ENCODE measurements around the gene YWHAG. TPM values are rescaled to one million over a fixed set of nuclear protein-coding genes. Genes with fewer than 3 reads are reported as not detected.
A peak's percentile ranks its signal among the peaks of the same experiment; 100 is the strongest.

Gene YWHAG
- total RNA-seq, 1 experiment from 2014 or later = 241 TPM

GRCh38 chr7:76383089-76383944 lies 24.5 kb upstream of the YWHAG start:
- Histone ChIP-seq H3K4me1 (ENCODE audit: insufficient read depth, low read length) (no peaks in the 10 kb centered on the region), H4K8ac (replicated peaks; ENCODE audit: insufficient read length, low read depth, low read length) (no peak overlapping the region), H3K4ac (ENCODE audit: low read depth, low read length) (no peak overlapping the region), H3K23ac (ENCODE audit: insufficient read length, low read depth, low read length) (no peak overlapping the region), H3K9ac (ENCODE audit: extremely low read depth, insufficient read length, low read length) (no peak overlapping the region), H3K18ac (ENCODE audit: insufficient read length, low read depth, low read length) (no peak overlapping the region), H2BK15ac (ENCODE audit: low read depth, low read length) (no peak overlapping the region), H2BK5ac (ENCODE audit: insufficient read length, low read length) (no peak overlapping the region), H3K27me3 (ENCODE audit: insufficient read depth, low read length) (no peaks in the 10 kb centered on the region), H4K5ac (ENCODE audit: insufficient read length, low read depth, low read length) (no peak overlapping the region), H3T11ph (ENCODE audit: low read length) (no peak overlapping the region), H2AFZ (ENCODE audit: low read length) (no peak overlapping the region), H4K20me1 (ENCODE audit: control insufficient read depth, insufficient read depth, insufficient read length) (no peaks in the 10 kb centered on the region), H3K9me3 (ENCODE audit: control insufficient read depth, low read depth, low read length) (no peaks in the 10 kb centered on the region), H2BK12ac (ENCODE audit: insufficient read length, low read depth, low read length) (no peak overlapping the region), H3K27ac (ENCODE audit: insufficient read length, low read depth, low read length) (no peak overlapping the region), H2AK5ac (ENCODE audit: insufficient read length, low read length) (no peak overlapping the region), H3K79me2 (ENCODE audit: insufficient read depth, low read length) (no peaks in the 10 kb centered on the region), H3K23me2 (ENCODE audit: insufficient read length, low read depth, low read length, poor library complexity, severe bottlenecking) (peaks cover 4% of the 10 kb centered on the region), H2BK120ac (ENCODE audit: low read depth, low read length, poor library complexity, severe bottlenecking) (no peak overlapping the region), H4K91ac (ENCODE audit: insufficient read length, low read depth, low read length) (no peak overlapping the region), H3K56ac (ENCODE audit: insufficient read length, low read depth, low read length) (no peak overlapping the region), H3K79me1 (ENCODE audit: insufficient read depth, low read depth, low read length, poor library complexity, severe bottlenecking) (no peaks in the 10 kb centered on the region), H3K4me2 (ENCODE audit: insufficient read depth, insufficient read length, low read length) (no peak overlapping the region), H2BK20ac (ENCODE audit: low read depth, low read length, poor library complexity, severe bottlenecking) (no peak overlapping the region), H3K14ac (ENCODE audit: insufficient read depth, low read length) (no peak overlapping the region)
- no peaks in the 10 kb centered on the region for H3K9me3 Mint-ChIP-seq
- no peak overlapping the region for H3K4me3 Mint-ChIP-seq
- no peak; the same call in 2 of the 3 replicates for TF ChIP-seq CTCF (conservative IDR thresholded peaks at IDR 0.05)
- DNase-seq = peak; percentile 83
- no CpG with 5 or more reads among the region's 13 CpGs for WGBS (ENCODE audit: extremely low coverage, insufficient read length, low lambda C conversion rate)
- H3K27me3 Mint-ChIP-seq (ENCODE audit: low read depth) = no peaks in the 10 kb centered on the region
- no peaks in the 10 kb centered on the region for H3K36me3 Mint-ChIP-seq (ENCODE audit: insufficient read depth in 1 of 3, low read depth in 3 of 3)
- 0 out of 7 replicates have a peak overlapping the region, but pooled peaks of 1 of the 3 experiments have one; percentile 49 for H3K27ac Mint-ChIP-seq
- peaks cover 4 to 10% of the 10 kb centered on the region in 2 experiments; a peak in 3 of 4 replicates for H3K4me1 Mint-ChIP-seq
